HG03064 (cell line): Measurements from ENCODE around the gene STAC2.

Experiments
- ATAC-seq: cut with Tn5 transposase; IDR thresholded peaks from one replicate; pipeline ENCODE4 v1.9.1; 2021; ENCODE audit warnings: low read depth; ENCODE audit not compliant: unreplicated experiment

STAC2 gene

GRCh38 chr17:39212841-39213480 is 12.8 kb downstream of the STAC2 start:
- no peak for ATAC-seq

- ATAC-seq, result no peak
Observed at GRCh38 chr17:39212195-39212810, 13.4 kb downstream of the STAC2 start.

GRCh38 chr17:39210093-39210434 is 15.7 kb downstream of the STAC2 start:
- no peak for ATAC-seq

GRCh38 chr17:39209317-39210092 is 16.2 kb downstream of the STAC2 start:
- no peak for ATAC-seq

GRCh38 chr17:39208893-39209292 is 16.9 kb downstream of the STAC2 start:
- no peak for ATAC-seq

GRCh38 chr17:39208136-39208535 is 17.6 kb downstream of the STAC2 start:
- no peak for ATAC-seq

- ATAC-seq, result no peak
Observed at GRCh38 chr17:39205112-39205526, 20.6 kb downstream of the STAC2 start.

- no peak for ATAC-seq
Observed at GRCh38 chr17:39204245-39204644, 21.5 kb downstream of the STAC2 start.

- ATAC-seq, result no peak
Observed at GRCh38 chr17:39200957-39201510, 24.7 kb downstream of the STAC2 start.

- ATAC-seq, result no peak
Observed at GRCh38 chr17:39200070-39200879, 25.5 kb downstream of the STAC2 start, which contains the start of gene RPL19. TSS of gene RPL19 (plus strand) at chr17:39200283. CDS start at chr17:39200345, 62 bp downstream.

GRCh38 chr17:39199820-39200069 is 26.0 kb downstream of the STAC2 start:
- ATAC-seq, result no peak

- no peak for ATAC-seq
Observed at GRCh38 chr17:39198186-39198566, 27.6 kb downstream of the STAC2 start.

- no peak for ATAC-seq
Observed at GRCh38 chr17:39197380-39198185, 28.2 kb downstream of the STAC2 start, which contains the start of gene CACNB1. TSS of gene CACNB1 (minus strand) at chr17:39197669. CDS start at chr17:39197495, 174 bp downstream.

- no peak for ATAC-seq
Observed at GRCh38 chr17:39196808-39197291, 28.9 kb downstream of the STAC2 start.

- no peak for ATAC-seq
Observed at GRCh38 chr17:39196241-39196807, 29.4 kb downstream of the STAC2 start.

GRCh38 chr17:39195568-39196160 is 30.1 kb downstream of the STAC2 start:
- no peak for ATAC-seq

- ATAC-seq, result no peak
Observed at GRCh38 chr17:39194985-39195524, 30.7 kb downstream of the STAC2 start.

GRCh38 chr17:39194089-39194984 is 31.4 kb downstream of the STAC2 start:
- no peak for ATAC-seq
